BLaER1 treated with 17β-estradiol and CSF1 and Interleukin-3, amounts not matched to agents 10 nM and 100 nM (cell line): ENCODE measurements around the gene BCKDHB.

Experiments used
- H3K27ac ChIP-seq, 11 experiments: shearing (Covaris generic); formaldehyde crosslinking; 2 replicates each; pipeline ENCODE4 v1.8.1; 2022
- H3K27me3 ChIP-seq, 11 experiments: shearing (Covaris generic); formaldehyde crosslinking; 2 replicates each; pipeline ENCODE4 v1.8.1; 2022
- H3K36me3 ChIP-seq, 11 experiments: shearing (Covaris generic); formaldehyde crosslinking; 2 replicates each; pipeline ENCODE4 v1.8.1; 2022
- H3K4me1 ChIP-seq, 10 experiments: shearing (Covaris generic); formaldehyde crosslinking; 2 replicates each; pipeline ENCODE4 v1.8.1; 2022
- H3K4me2 ChIP-seq, 11 experiments: shearing (Covaris generic); formaldehyde crosslinking; 2 replicates each; pipeline ENCODE4 v1.8.1; 2022
- H3K4me3 ChIP-seq, 10 experiments: shearing (Covaris generic); formaldehyde crosslinking; 2 replicates each; pipeline ENCODE4 v1.8.1; 2022
- H3K9ac ChIP-seq, 11 experiments: shearing (Covaris generic); formaldehyde crosslinking; 2 replicates each; pipeline ENCODE4 v1.8.1; 2022
- H3K9me3 ChIP-seq, 11 experiments: shearing (Covaris generic); formaldehyde crosslinking; replicated peaks in 1 of 11; 2 replicates each; pipeline ENCODE4 v1.8.1; 2022
- H4K20me1 ChIP-seq, 11 experiments: shearing (Covaris generic); formaldehyde crosslinking; 2 replicates each; pipeline ENCODE4 v1.8.1; 2022
- Cebpa-rat ChIP-seq, 11 experiments: shearing (Covaris generic); IDR thresholded peaks; 2 replicates each; pipeline ENCODE4 v1.8.1; 2022

BCKDHB gene

GRCh38 chr6:80214436-80215022 is 108.1 kb downstream of the BCKDHB start:
- Histone ChIP-seq H3K27ac (no peak overlapping the region), H3K4me3 (no peak overlapping the region), H3K9ac (no peak overlapping the region), H3K36me3 (no peaks in the 10 kb centered on the region), H3K4me1 (peaks cover 0 to 2% (median 0%) of the 10 kb centered on the region in 10 experiments; a peak in 1 of 20 replicates), H4K20me1 (no peaks in the 10 kb centered on the region), H3K27me3 (no peaks in the 10 kb centered on the region), H3K4me2 (no peak overlapping the region), H3K9me3 (no peaks in the 10 kb centered on the region)
- no peak for TF ChIP-seq Cebpa-rat (IDR thresholded peaks at IDR 0.05)

DNA sequence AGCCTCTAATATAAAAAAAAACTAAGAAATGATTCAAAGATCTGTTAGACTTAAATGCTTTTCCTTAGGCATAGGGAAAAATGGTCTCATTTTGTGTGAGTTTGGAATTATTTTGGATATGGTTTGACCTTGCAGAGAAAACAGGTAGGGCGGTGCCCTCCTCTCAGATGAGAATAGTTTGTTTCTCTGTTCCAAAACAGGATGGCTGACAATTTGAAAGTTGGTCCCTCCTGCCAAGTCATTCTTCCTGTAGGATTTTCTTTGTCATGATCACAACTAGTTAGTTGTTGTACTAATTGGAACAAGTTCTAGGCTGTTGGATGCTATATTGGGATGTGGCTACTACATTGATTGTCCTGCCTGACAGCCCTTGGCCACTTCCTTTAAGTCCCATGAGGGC is 108.6 kb downstream of the BCKDHB start:
- H3K4me2 ChIP-seq = no peak overlapping the region
- H3K9me3 ChIP-seq = no peaks in the 10 kb centered on the region
- H3K27ac ChIP-seq = no peak overlapping the region
- H3K36me3 ChIP-seq = no peaks in the 10 kb centered on the region
- no peaks in the 10 kb centered on the region for H3K27me3 ChIP-seq
- H3K9ac ChIP-seq = no peak overlapping the region
- H3K4me1 ChIP-seq = no peaks in the 10 kb centered on the region
- H3K4me3 ChIP-seq = no peak overlapping the region
- TF ChIP-seq Cebpa-rat (IDR thresholded peaks at IDR 0.05) = no peak
- no peaks in the 10 kb centered on the region for H4K20me1 ChIP-seq

- Histone ChIP-seq H3K4me2 (no peak overlapping the region), H3K27ac (no peak overlapping the region), H3K4me3 (no peak overlapping the region), H3K9me3 (no peaks in the 10 kb centered on the region), H3K9ac (no peak overlapping the region), H3K4me1 (no peaks in the 10 kb centered on the region), H3K27me3 (no peaks in the 10 kb centered on the region), H3K36me3 (no peaks in the 10 kb centered on the region), H4K20me1 (no peaks in the 10 kb centered on the region)
- no peak for TF ChIP-seq Cebpa-rat (IDR thresholded peaks at IDR 0.05)
These were observed 111.3 kb downstream of the BCKDHB start for GRCh38 chr6:80217794-80218193.

- Histone ChIP-seq H3K27me3 (no peaks in the 10 kb centered on the region), H3K27ac (no peak overlapping the region), H3K9me3 (no peaks in the 10 kb centered on the region), H3K4me3 (no peak overlapping the region), H3K4me1 (no peaks in the 10 kb centered on the region), H3K4me2 (no peak overlapping the region), H3K9ac (no peak overlapping the region), H3K36me3 (no peaks in the 10 kb centered on the region), H4K20me1 (no peaks in the 10 kb centered on the region)
- no peak for TF ChIP-seq Cebpa-rat (IDR thresholded peaks at IDR 0.05)
These were observed 117.3 kb downstream of the BCKDHB start for GRCh38 chr6:80223743-80224212.

- Histone ChIP-seq H4K20me1 (no peaks in the 10 kb centered on the region), H3K27me3 (no peaks in the 10 kb centered on the region), H3K27ac (no peak overlapping the region), H3K4me1 (no peaks in the 10 kb centered on the region), H3K9ac (no peak overlapping the region), H3K4me2 (no peak overlapping the region), H3K9me3 (no peaks in the 10 kb centered on the region), H3K36me3 (no peaks in the 10 kb centered on the region), H3K4me3 (no peak overlapping the region)
- no peak for TF ChIP-seq Cebpa-rat (IDR thresholded peaks at IDR 0.05)
These were observed 119.7 kb downstream of the BCKDHB start for GRCh38 chr6:80226151-80226550.

GRCh38 chr6:80226699-80227098 is 120.2 kb downstream of the BCKDHB start:
- no peak overlapping the region for H3K4me2 ChIP-seq
- H3K4me3 ChIP-seq = no peak overlapping the region
- no peak for TF ChIP-seq Cebpa-rat (IDR thresholded peaks at IDR 0.05)
- H3K4me1 ChIP-seq = no peaks in the 10 kb centered on the region
- H4K20me1 ChIP-seq = no peaks in the 10 kb centered on the region
- no peaks in the 10 kb centered on the region for H3K36me3 ChIP-seq
- H3K9me3 ChIP-seq = no peaks in the 10 kb centered on the region
- no peak overlapping the region for H3K9ac ChIP-seq
- no peaks in the 10 kb centered on the region for H3K27me3 ChIP-seq
- no peak overlapping the region for H3K27ac ChIP-seq

GRCh38 chr6:80227545-80228105 is 121.2 kb downstream of the BCKDHB start:
- Histone ChIP-seq H3K27me3 (no peaks in the 10 kb centered on the region), H3K4me3 (no peak overlapping the region), H3K27ac (no peak overlapping the region), H4K20me1 (no peaks in the 10 kb centered on the region), H3K36me3 (no peaks in the 10 kb centered on the region), H3K4me2 (no peak overlapping the region), H3K9ac (no peak overlapping the region), H3K4me1 (no peaks in the 10 kb centered on the region), H3K9me3 (no peaks in the 10 kb centered on the region)
- TF ChIP-seq Cebpa-rat (IDR thresholded peaks at IDR 0.05) = no peak

GRCh38 chr6:80233262-80233661 is 126.8 kb downstream of the BCKDHB start:
- no peak overlapping the region for H3K4me2 ChIP-seq
- H3K4me3 ChIP-seq = no peak overlapping the region
- no peaks in the 10 kb centered on the region for H4K20me1 ChIP-seq
- H3K27ac ChIP-seq = no peak overlapping the region
- no peak for TF ChIP-seq Cebpa-rat (IDR thresholded peaks at IDR 0.05)
- no peaks in the 10 kb centered on the region for H3K4me1 ChIP-seq
- H3K27me3 ChIP-seq = no peaks in the 10 kb centered on the region
- H3K9ac ChIP-seq = no peak overlapping the region
- H3K36me3 ChIP-seq = no peaks in the 10 kb centered on the region
- no peaks in the 10 kb centered on the region for H3K9me3 ChIP-seq

DNA sequence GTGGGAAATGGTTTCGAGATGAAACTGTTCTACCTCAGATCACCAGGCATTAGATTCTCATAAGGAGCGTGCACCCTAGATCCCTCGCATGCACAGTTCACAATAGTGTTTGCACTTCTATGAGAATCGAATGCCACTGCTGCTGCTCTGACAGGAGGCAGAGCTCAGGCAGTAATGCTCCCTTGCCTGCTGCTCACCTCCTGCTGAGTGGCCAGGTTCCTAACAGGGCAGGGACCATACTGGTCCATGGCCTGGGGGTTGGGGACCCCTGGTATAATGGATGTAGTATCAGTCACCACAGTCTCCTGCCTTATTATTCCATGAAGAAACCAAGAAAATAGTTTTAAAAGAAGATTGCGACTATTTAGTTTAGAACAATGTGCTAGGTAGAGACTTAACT is 127.5 kb downstream of the BCKDHB start:
- H4K20me1 ChIP-seq = no peaks in the 10 kb centered on the region
- no peaks in the 10 kb centered on the region for H3K36me3 ChIP-seq
- no peaks in the 10 kb centered on the region for H3K27me3 ChIP-seq
- H3K4me1 ChIP-seq = no peaks in the 10 kb centered on the region
- no peak overlapping the region for H3K9ac ChIP-seq
- H3K27ac ChIP-seq = no peak overlapping the region
- H3K4me3 ChIP-seq = no peak overlapping the region
- H3K9me3 ChIP-seq = no peaks in the 10 kb centered on the region
- TF ChIP-seq Cebpa-rat (IDR thresholded peaks at IDR 0.05) = no peak
- no peak overlapping the region for H3K4me2 ChIP-seq

- no peak overlapping the region for H3K4me3 ChIP-seq
- H3K36me3 ChIP-seq = no peaks in the 10 kb centered on the region
- no peak overlapping the region for H3K27ac ChIP-seq
- no peaks in the 10 kb centered on the region for H3K27me3 ChIP-seq
- H3K9ac ChIP-seq = no peak overlapping the region
- no peaks in the 10 kb centered on the region for H3K4me1 ChIP-seq
- H4K20me1 ChIP-seq = no peaks in the 10 kb centered on the region
- no peaks in the 10 kb centered on the region for H3K9me3 ChIP-seq
- no peak for TF ChIP-seq Cebpa-rat (IDR thresholded peaks at IDR 0.05)
- no peak overlapping the region for H3K4me2 ChIP-seq
These were observed 127.9 kb downstream of the BCKDHB start for GRCh38 chr6:80234401-80234800.
